SK-N-SH (cell line): ENCODE data around the gene UBAP1L. TPM values are rescaled to one million over a fixed set of nuclear protein-coding genes. Genes with fewer than 3 reads are reported as not detected.
A peak's percentile ranks its signal among the peaks of the same experiment; 100 is the strongest.

Source experiments
- CTCF ChIA-PET: fragments of 300-600, 350-600 bp; formaldehyde crosslinking; extraction: SDS; loops from one replicate; lab custom pipeline; 2021; lab: Yijun Ruan, JAX
- POLR2A ChIA-PET: fragments of 350-600 bp; sonication (Branson Sonifier 250); formaldehyde crosslinking; extraction: SDS; loops from one replicate; lab custom pipeline; 2020; ENCODE audit warnings: antibody characterized with exemption, inconsistent platforms; lab: Yijun Ruan, JAX
- DNase-seq: peaks from one replicate; pipeline ENCODE4 v3.0.0; 2012
- H2AFZ ChIP-seq: fragments of 200-600 bp; sonication (generic); 2 replicates; pipeline ENCODE4 v1.8.1; 2016; ENCODE audit warnings: antibody characterized with exemption, mild to moderate bottlenecking, low read depth
- H3F3A ChIP-seq: fragments of 200-600 bp; sonication (generic); replicated peaks from 2 replicates; pipeline ENCODE3; 2016; ENCODE audit warnings: antibody characterized with exemption, mild to moderate bottlenecking; ENCODE audit not compliant: insufficient read depth
- H3K27ac ChIP-seq, 2 experiments: fragments of 200-500 bp in 1 of 2; fragments of 200-600 bp in 1 of 2; sonication (Bioruptor generic) in 1 of 2; sonication (generic), shearing (Covaris generic) in 1 of 2; 2 replicates each; pipeline versions ENCODE4 v1.5.1 to v1.6.1; 2014 to 2016; ENCODE audit warnings: low read depth in 2 of 2, inconsistent platforms in 1 of 2, low read length in 1 of 2, mild to moderate bottlenecking in 1 of 2, mixed read lengths in 1 of 2
- H3K27me3 ChIP-seq: fragments of 200-600 bp; sonication (generic), shearing (Covaris generic); 2 replicates; pipeline ENCODE4 v1.6.1; 2016; ENCODE audit warnings: mixed run types; ENCODE audit not compliant: insufficient read depth
- H3K36me3 ChIP-seq, 2 experiments: fragments of 200-500 bp in 1 of 2; fragments of 200-600 bp in 1 of 2; sonication (Bioruptor generic) in 1 of 2; sonication (generic) in 1 of 2; replicated peaks in 1 of 2; 2 replicates each; pipeline versions ENCODE3 to v1.5.1; 2014 to 2016; ENCODE audit warnings: low read length in 1 of 2, mild to moderate bottlenecking in 1 of 2; ENCODE audit not compliant: insufficient read depth in 2 of 2, control insufficient read depth in 1 of 2
- H3K4me1 ChIP-seq, 2 experiments: fragments of 200-500 bp in 1 of 2; fragments of 200-600 bp in 1 of 2; sonication (Bioruptor generic) in 1 of 2; sonication (generic), shearing (Covaris generic) in 1 of 2; 2 replicates each; pipeline versions ENCODE4 v1.5.1 to v1.6.1; 2014 to 2016; ENCODE audit warnings: low read depth in 1 of 2, low read length in 1 of 2, mixed run types in 1 of 2; ENCODE audit not compliant: insufficient read depth in 2 of 2, control insufficient read depth in 1 of 2
- H3K4me2 ChIP-seq: fragments of 200-600 bp; sonication (generic), shearing (Covaris generic); 2 replicates; pipeline ENCODE4 v1.6.1; 2017; ENCODE audit warnings: mixed run types
- H3K4me3 ChIP-seq, 2 experiments: fragments of 200-500 bp in 1 of 2; fragments of 200-600 bp in 1 of 2; sonication (Bioruptor generic) in 1 of 2; sonication (generic), shearing (Covaris generic) in 1 of 2; 2 replicates each; pipeline versions ENCODE4 v1.5.1 to v1.8.1; 2014 to 2016; ENCODE audit warnings: low read depth in 2 of 2, inconsistent platforms in 1 of 2, low read length in 1 of 2, mild to moderate bottlenecking in 1 of 2, mixed read lengths in 1 of 2, moderate library complexity in 1 of 2
- H3K79me2 ChIP-seq: fragments of 200-600 bp; sonication (generic); 2 replicates; pipeline ENCODE4 v1.8.1; 2017; ENCODE audit warnings: mild to moderate bottlenecking; ENCODE audit not compliant: insufficient read depth
- H3K9ac ChIP-seq: fragments of 200-600 bp; sonication (generic); 2 replicates; pipeline ENCODE4 v1.6.1; 2017; ENCODE audit warnings: mixed run types
- H3K9me2 ChIP-seq: fragments of 200-600 bp; sonication (generic); 2 replicates; pipeline ENCODE4 v1.6.1; 2017; ENCODE audit warnings: mixed run types
- H3K9me3 ChIP-seq: fragments of 200-600 bp; sonication (generic); 2 replicates; pipeline ENCODE4 v1.6.1; 2017; ENCODE audit warnings: mixed run types, mild to moderate bottlenecking, moderate library complexity
- H4K20me1 ChIP-seq: fragments of 200-600 bp; sonication (generic); 2 replicates; pipeline ENCODE4 v1.6.1; 2017; ENCODE audit warnings: mild to moderate bottlenecking, mixed run types; ENCODE audit not compliant: insufficient read depth
- CHD2 ChIP-seq: fragments of 150-350 bp; IDR thresholded peaks from 2 replicates; pipeline ENCODE4 v1.6.1; 2018; ENCODE audit warnings: low read length; ENCODE audit not compliant: partially characterized antibody
- CTCF ChIP-seq: fragments of 200-600 bp; sonication (generic); IDR thresholded peaks from 2 replicates; pipeline ENCODE4 v1.6.1; 2017; ENCODE audit warnings: antibody characterized with exemption, mild to moderate bottlenecking, moderate library complexity
- EP300 ChIP-seq, 2 experiments: IDR thresholded peaks; 2 replicates each; pipeline versions ENCODE4 v1.4.0 to v1.6.1; 2012; ENCODE audit warnings: borderline replicate concordance in 1 of 2, low read depth in 1 of 2, low read length in 1 of 2
- FOXM1 ChIP-seq: IDR thresholded peaks from 2 replicates; pipeline ENCODE4 v1.4.0; 2012; ENCODE audit warnings: low read depth, mild to moderate bottlenecking
- JUND ChIP-seq: IDR thresholded peaks from 2 replicates; pipeline ENCODE4 v1.4.0; 2012
- NRF1 ChIP-seq: IDR thresholded peaks from 2 replicates; pipeline ENCODE4 v1.6.1; 2012; ENCODE audit warnings: low read depth, mild to moderate bottlenecking, low read length
- RAD21 ChIP-seq: IDR thresholded peaks from 2 replicates; pipeline ENCODE4 v1.6.1; 2012; ENCODE audit warnings: mild to moderate bottlenecking, low read length
- RCOR1 ChIP-seq: fragments of 150-350 bp; IDR thresholded peaks from 2 replicates; pipeline ENCODE4 v1.6.1; 2017; ENCODE audit warnings: antibody characterized with exemption, low read length
- REST ChIP-seq: IDR thresholded peaks from 2 replicates; pipeline ENCODE4 v1.6.1; 2012; ENCODE audit warnings: mild to moderate bottlenecking, low read depth, low read length, moderate library complexity
- SMC3 ChIP-seq: IDR thresholded peaks from 2 replicates; pipeline ENCODE4 v1.6.1; 2012; ENCODE audit warnings: low read depth, low read length, improper control_type of control experiment
- TAF1 ChIP-seq: IDR thresholded peaks from 2 replicates; pipeline ENCODE4 v1.6.1; 2012; ENCODE audit warnings: low read depth, mild to moderate bottlenecking, low read length, moderate library complexity, borderline replicate concordance
- TCF12 ChIP-seq: IDR thresholded peaks from 2 replicates; pipeline ENCODE4 v1.4.0; 2012
- WGBS: methylation state at CpG from one replicate; pipeline ENCODE4 v1.1.6; 2017; ENCODE audit warnings: low lambda C conversion rate; 5-methylcytosine and 5-hydroxymethylcytosine counted together
- polyA plus RNA-seq, 3 experiments: library from polyadenylated mRNA; depleted of rRNA; stranded (reverse); fragments of >200 nt; gene quantifications; 2 replicates each; pipeline ENCODE4 v1.2.3, GENCODE V29; 2012

Gene UBAP1L
- polyA plus RNA-seq, 1 of the 3 experiments (the other 2 are of a cell fraction), result 1.8 TPM

DNA sequence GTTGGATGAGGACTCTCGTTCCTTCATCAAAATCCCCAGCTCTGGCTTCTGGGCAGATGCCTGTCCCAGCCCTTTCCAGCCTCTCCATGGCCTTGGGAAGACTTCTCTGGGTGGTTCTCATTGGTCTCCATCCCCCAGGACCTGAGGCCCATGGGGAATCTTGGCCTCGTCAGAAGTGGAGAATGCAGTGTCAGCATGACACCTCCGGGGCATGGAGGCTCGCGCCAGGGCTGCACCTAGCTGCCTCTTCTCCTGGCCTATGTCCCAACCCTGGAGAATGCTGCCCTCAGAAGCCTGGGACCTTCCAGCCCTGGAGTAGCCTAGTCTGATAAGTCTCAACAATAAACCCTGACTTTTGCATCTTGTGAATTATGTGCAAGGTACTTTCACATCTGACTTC, 35.4 kb downstream of the UBAP1L start:
- H3K4me2 ChIP-seq, result no peak overlapping the region
- H3K27ac ChIP-seq, result no peak overlapping the region
- DNase-seq, result no peak
- H2AFZ ChIP-seq, result no peak overlapping the region
- CTCF ChIA-PET, result interaction anchor here (1.4 to 4.6 kb wide), 4 partner anchors 12 to 351 kb away, joined by 4 to 39 read pairs (median 6); partner anchors contain the start of gene RASL12
- no peaks in the 10 kb centered on the region for H3K36me3 ChIP-seq
- 0 out of 2 replicates have a peak, but pooled peaks cover 6% of the 10 kb centered on the region for H3K27me3 ChIP-seq
- no peak overlapping the region for H3K9ac ChIP-seq
- no peaks in the 10 kb centered on the region for H3K9me3 ChIP-seq
- TF ChIP-seq TCF12, result no peak
- TF ChIP-seq CHD2, result no peak
- no peak for TF ChIP-seq TAF1
- no peak for TF ChIP-seq NRF1
- TF ChIP-seq EP300 (IDR thresholded peaks at IDR 0.05; ENCODE audit: borderline replicate concordance in 1 of 2, low read depth in 1 of 2, low read length in 1 of 2), result no peak
- TF ChIP-seq FOXM1, result no peak
- TF ChIP-seq RAD21, result no peak
- no peak for TF ChIP-seq REST
- no peak for TF ChIP-seq RCOR1
- TF ChIP-seq, all 33 proteins: peak for 0
- H3K9me2 ChIP-seq, result no peaks in the 10 kb centered on the region
- H3F3A ChIP-seq, result no peaks in the 10 kb centered on the region
- H4K20me1 ChIP-seq, result no peaks in the 10 kb centered on the region
- H3K4me1 ChIP-seq, result peaks cover 0 to 3% of the 10 kb centered on the region in 2 experiments; a peak in 1 of 4 replicates
- POLR2A ChIA-PET, result no interaction called here
- no peak overlapping the region for H3K4me3 ChIP-seq
- WGBS, result 73% methylated on average over 2 of the region's 5 CpGs
- H3K79me2 ChIP-seq, result no peaks in the 10 kb centered on the region

GRCh38 chr15:65077981-65078352, 37.0 kb downstream of the UBAP1L start:
- WGBS, result 35% methylated on average over 2 of the region's 24 CpGs
- Histone ChIP-seq H3K9me3 (no peaks in the 10 kb centered on the region), H3K27ac (no peak overlapping the region), H3K79me2 (no peaks in the 10 kb centered on the region), H2AFZ (no peak overlapping the region), H3K4me1 (peaks cover 0 to 3% of the 10 kb centered on the region in 2 experiments; a peak in 1 of 4 replicates), H3K4me2 (no peak overlapping the region), H3K9me2 (no peaks in the 10 kb centered on the region), H3K4me3 (no peak overlapping the region), H3K27me3 (0 out of 2 replicates have a peak, but pooled peaks cover 6% of the 10 kb centered on the region), H3K36me3 (no peaks in the 10 kb centered on the region), H3F3A (no peaks in the 10 kb centered on the region), H4K20me1 (no peaks in the 10 kb centered on the region), H3K9ac (no peak overlapping the region)
- CTCF ChIA-PET, result interaction anchor here (0.5 to 4.6 kb wide), 10 partner anchors 10 to 53 kb away, joined by 3 to 39 read pairs (median 5); partner anchors contain the start of gene RASL12
- DNase-seq, result peak; percentile 61
- POLR2A ChIA-PET, result no interaction called here
- TF ChIP-seq RAD21, result 0 out of 2 replicates have a peak, but pooled peaks have one; percentile 21
- TF ChIP-seq JUND, result no peak
- peak; percentile 37 for TF ChIP-seq SMC3
- no peak for TF ChIP-seq CHD2
- TF ChIP-seq CTCF, result peak; percentile 49
